GM19099 (cell line): ENCODE results near the gene PHLDB3.
A peak's percentile ranks its signal among the peaks of the same experiment; 100 is the strongest.

Source experiments
- POLR2A ChIP-seq: IDR thresholded peaks from 3 replicates; pipeline ENCODE4 v1.6.1; 2011; ENCODE audit warnings: low read depth; ENCODE audit not compliant: insufficient read length; ENCODE audit errors: extremely low read depth

Gene PHLDB3

GRCh38 chr19:43481701-43482100 lies 22.8 kb downstream of the PHLDB3 start:
- no peak for TF ChIP-seq POLR2A

- TF ChIP-seq POLR2A = no peak
Measured at GRCh38 chr19:43480574-43480973, 24.0 kb downstream of the PHLDB3 start.

- TF ChIP-seq POLR2A = no peak
Measured at GRCh38 chr19:43479961-43480561, 24.5 kb downstream of the PHLDB3 start.

GRCh38 chr19:43479226-43479625 lies 25.3 kb downstream of the PHLDB3 start:
- no peak for TF ChIP-seq POLR2A

- TF ChIP-seq POLR2A = no peak
Measured at GRCh38 chr19:43478323-43478722, 26.2 kb downstream of the PHLDB3 start.

- TF ChIP-seq POLR2A = no peak
Measured at GRCh38 chr19:43476606-43477005, 27.9 kb downstream of the PHLDB3 start.

- peak; percentile 39 for TF ChIP-seq POLR2A
Measured at GRCh38 chr19:43474986-43475705, 29.4 kb downstream of the PHLDB3 start.

- no peak for TF ChIP-seq POLR2A
Measured at GRCh38 chr19:43474487-43474886, 30.1 kb downstream of the PHLDB3 start.

GRCh38 chr19:43471091-43471490 lies 33.5 kb downstream of the PHLDB3 start:
- TF ChIP-seq POLR2A = no peak

GRCh38 chr19:43470288-43470687 lies 34.3 kb downstream of the PHLDB3 start:
- no peak for TF ChIP-seq POLR2A

- no peak for TF ChIP-seq POLR2A
Measured at GRCh38 chr19:43469160-43469480, 35.4 kb downstream of the PHLDB3 start.

GRCh38 chr19:43468354-43469159 lies 36.0 kb downstream of the PHLDB3 start:
- no peak for TF ChIP-seq POLR2A

- TF ChIP-seq POLR2A = no peak
Measured at GRCh38 chr19:43467730-43468129, 36.8 kb downstream of the PHLDB3 start.

GRCh38 chr19:43467276-43467675 lies 37.3 kb downstream of the PHLDB3 start:
- TF ChIP-seq POLR2A = no peak

GRCh38 chr19:43466793-43467192 lies 37.8 kb downstream of the PHLDB3 start:
- TF ChIP-seq POLR2A = no peak
